Right atrium auricular region (tissue), 2 donors: Measurements from ENCODE around the gene CCDC141. TPM values are rescaled to one million over a fixed set of nuclear protein-coding genes. Genes with fewer than 3 reads are reported as not detected.
A peak's percentile ranks its signal among the peaks of the same experiment; 100 is the strongest.

Experiments used
- DNase-seq: peaks from one replicate; pipeline ENCODE4 v3.0.0-alpha.2; 2019; ENCODE audit warnings: low spot score
- H3K27ac ChIP-seq, 2 donors: fragments of 200-600 bp; sonication (generic); 1 replicate in 1 of 2; 2 replicates in 1 of 2; pipeline ENCODE4 v1.5.1; 2016 to 2019
- H3K27me3 ChIP-seq, 2 donors: fragments of 200-600 bp; sonication (generic); one replicate each; pipeline versions ENCODE4 v1.5.1 to v1.6.0; 2017 to 2019
- H3K36me3 ChIP-seq: fragments of 200-600 bp; sonication (generic); one replicate; pipeline ENCODE4 v1.5.1; 2016
- H3K4me1 ChIP-seq, 2 donors: fragments of 200-600 bp; sonication (generic); one replicate each; pipeline versions ENCODE4 v1.5.1 to v1.6.0; 2017 to 2019
- H3K4me3 ChIP-seq, 2 donors: fragments of 200-600 bp; sonication (generic); 1 replicate in 1 of 2; 2 replicates in 1 of 2; pipeline ENCODE4 v1.5.1; 2017 to 2019; ENCODE audit warnings: mild to moderate bottlenecking in 1 of 2, moderate library complexity in 1 of 2
- H3K9me3 ChIP-seq, 2 donors: fragments of 200-600 bp; sonication (generic); one replicate each; pipeline ENCODE4 v1.5.1; 2019
- CTCF ChIP-seq, 2 donors: fragments of 200-600 bp; sonication (generic); IDR thresholded peaks; one replicate each; pipeline ENCODE4 v1.5.1; 2019; ENCODE audit warnings: antibody characterized with exemption in 2 of 2
- total RNA-seq, 2 donors: library from RNA; depleted of rRNA; stranded (reverse); fragments of >200 nt; gene quantifications; one replicate each; pipeline ENCODE4 v1.1.0, GENCODE V29; 2016

CCDC141 gene
- total RNA-seq, 2 donors from 2014 or later: 28.9 to 146 TPM

GRCh38 chr2:179024445-179024844, 25.5 kb downstream of the CCDC141 start:
- H3K27ac ChIP-seq: no peak overlapping the region
- H3K36me3 ChIP-seq: no peaks in the 10 kb centered on the region

GRCh38 chr2:179022685-179023084, 27.3 kb downstream of the CCDC141 start:
- no peaks in the 10 kb centered on the region for H3K27me3 ChIP-seq
- H3K27ac ChIP-seq: peak overlapping the region; percentile 56 to 75
- H3K4me3 ChIP-seq: no peak overlapping the region
- no peak for TF ChIP-seq CTCF (IDR thresholded peaks at IDR 0.05)
- no peaks in the 10 kb centered on the region for H3K36me3 ChIP-seq
- no peak for DNase-seq
- H3K9me3 ChIP-seq: peaks cover 0 to 2% of the 10 kb centered on the region in 2 donors
- peaks cover 0 to 6% of the 10 kb centered on the region in 2 donors for H3K4me1 ChIP-seq

More at GRCh38 chr2:179024445-179024844, 25.5 kb downstream of the CCDC141 start:
- Histone ChIP-seq H3K9me3 (peaks cover 0 to 5% of the 10 kb centered on the region in 2 donors), H3K4me1 (peaks cover 0 to 6% of the 10 kb centered on the region in 2 donors), H3K4me3 (no peak overlapping the region), H3K27me3 (no peaks in the 10 kb centered on the region)
- TF ChIP-seq CTCF (IDR thresholded peaks at IDR 0.05): no peak
- no peak for DNase-seq

- no peak overlapping the region for H3K4me3 ChIP-seq
- peaks cover 0 to 6% of the 10 kb centered on the region in 2 donors for H3K4me1 ChIP-seq
- no peak for TF ChIP-seq CTCF (IDR thresholded peaks at IDR 0.05)
- DNase-seq: no peak
- H3K9me3 ChIP-seq: no peaks in the 10 kb centered on the region
- no peaks in the 10 kb centered on the region for H3K27me3 ChIP-seq
- H3K36me3 ChIP-seq: no peaks in the 10 kb centered on the region
- H3K27ac ChIP-seq: peak overlapping the region in 1 of 2 donors; percentile 75
Observed at GRCh38 chr2:179021258-179021657, 28.7 kb downstream of the CCDC141 start.

GRCh38 chr2:179020156-179020750, 29.7 kb downstream of the CCDC141 start:
- peak overlapping the region in 1 of 2 donors; percentile 75 for H3K27ac ChIP-seq
- no peak for DNase-seq
- no peaks in the 10 kb centered on the region for H3K9me3 ChIP-seq
- H3K36me3 ChIP-seq: no peaks in the 10 kb centered on the region
- peak; percentile 34 to 55 for TF ChIP-seq CTCF (IDR thresholded peaks at IDR 0.05)
- no peak overlapping the region for H3K4me3 ChIP-seq
- H3K27me3 ChIP-seq: no peaks in the 10 kb centered on the region
- H3K4me1 ChIP-seq: peaks cover 0 to 6% of the 10 kb centered on the region in 2 donors

GRCh38 chr2:179019260-179019659, 30.7 kb downstream of the CCDC141 start:
- TF ChIP-seq CTCF (IDR thresholded peaks at IDR 0.05): no peak
- no peaks in the 10 kb centered on the region for H3K9me3 ChIP-seq
- no peaks in the 10 kb centered on the region for H3K36me3 ChIP-seq
- H3K27me3 ChIP-seq: no peaks in the 10 kb centered on the region
- no peak overlapping the region for H3K4me3 ChIP-seq
- H3K4me1 ChIP-seq: peaks cover 0 to 6% of the 10 kb centered on the region in 2 donors
- no peak for DNase-seq
- H3K27ac ChIP-seq: no peak overlapping the region
